Measurements from ENCODE around the gene PTPN2. TPM values are rescaled to one million over a fixed set of nuclear protein-coding genes. Genes with fewer than 3 reads are reported as not detected.

Gene PTPN2
- total RNA-seq, 4 donors from 2014 or later, result 17.0 to 20.0 (median 17.5) TPM

DNA sequence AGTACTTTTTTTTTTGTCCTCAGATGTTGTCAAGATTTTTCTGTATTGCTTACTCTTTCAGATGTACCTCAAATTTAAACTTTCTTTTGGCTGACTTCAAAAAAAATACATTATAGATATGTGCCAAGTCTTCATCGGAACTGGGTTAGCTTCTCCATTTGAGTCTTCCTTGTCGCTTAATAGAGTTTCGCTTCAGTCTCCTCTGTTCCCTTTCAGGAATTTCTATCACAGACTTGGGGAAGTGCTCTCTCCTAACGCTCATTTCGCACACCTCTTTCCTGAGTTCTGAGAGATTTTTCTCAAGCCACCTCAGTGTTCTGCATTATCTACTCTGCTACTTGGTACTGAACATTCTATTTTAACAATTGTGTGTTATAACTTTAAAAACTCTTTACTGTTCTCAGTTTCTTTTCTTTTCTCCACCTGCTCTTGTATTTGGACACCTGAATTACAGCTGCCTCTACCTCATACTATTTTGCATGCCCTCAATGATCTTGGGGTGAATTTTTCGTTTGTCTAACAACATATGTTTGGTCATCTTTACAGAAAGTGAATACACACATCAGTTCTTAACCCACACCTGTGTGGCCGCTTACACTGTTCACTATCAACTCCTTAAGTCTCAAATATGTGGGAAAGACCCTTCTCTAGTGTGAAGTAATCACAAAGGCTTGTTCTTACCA lies 16.5 kb downstream of the PTPN2 start:
- Histone ChIP-seq H3K4me3 (no peak overlapping the region), H3K27me3 (no peaks in the 10 kb centered on the region), H3K4me1 (peaks cover 0 to 4% of the 10 kb centered on the region in 2 donors), H3K36me3 (no peaks in the 10 kb centered on the region), H3K27ac (no peak overlapping the region), H3K9me3 (no peaks in the 10 kb centered on the region)
- DNase-seq (no peak), ATAC-seq (no peak)
- intact Hi-C loops (cut with DNase I; ENCODE audit: low total_unique reads), result no loop called here
- in situ Hi-C loops (cut with MboI; ENCODE audit: low sequenced_read_pairs in 4 of 4), result no loop called here
- TF ChIP-seq, protein P1, sequence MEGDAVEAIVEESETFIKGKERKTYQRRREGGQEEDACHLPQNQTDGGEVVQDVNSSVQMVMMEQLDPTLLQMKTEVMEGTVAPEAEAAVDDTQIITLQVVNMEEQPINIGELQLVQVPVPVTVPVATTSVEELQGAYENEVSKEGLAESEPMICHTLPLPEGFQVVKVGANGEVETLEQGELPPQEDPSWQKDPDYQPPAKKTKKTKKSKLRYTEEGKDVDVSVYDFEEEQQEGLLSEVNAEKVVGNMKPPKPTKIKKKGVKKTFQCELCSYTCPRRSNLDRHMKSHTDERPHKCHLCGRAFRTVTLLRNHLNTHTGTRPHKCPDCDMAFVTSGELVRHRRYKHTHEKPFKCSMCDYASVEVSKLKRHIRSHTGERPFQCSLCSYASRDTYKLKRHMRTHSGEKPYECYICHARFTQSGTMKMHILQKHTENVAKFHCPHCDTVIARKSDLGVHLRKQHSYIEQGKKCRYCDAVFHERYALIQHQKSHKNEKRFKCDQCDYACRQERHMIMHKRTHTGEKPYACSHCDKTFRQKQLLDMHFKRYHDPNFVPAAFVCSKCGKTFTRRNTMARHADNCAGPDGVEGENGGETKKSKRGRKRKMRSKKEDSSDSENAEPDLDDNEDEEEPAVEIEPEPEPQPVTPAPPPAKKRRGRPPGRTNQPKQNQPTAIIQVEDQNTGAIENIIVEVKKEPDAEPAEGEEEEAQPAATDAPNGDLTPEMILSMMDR (IDR thresholded peaks at IDR 0.05 in 4 of 5, conservative IDR thresholded peaks at IDR 0.05 in 1 of 5), result no peak
- TF ChIP-seq POLR2A (IDR thresholded peaks at IDR 0.05), result no peak

DNA sequence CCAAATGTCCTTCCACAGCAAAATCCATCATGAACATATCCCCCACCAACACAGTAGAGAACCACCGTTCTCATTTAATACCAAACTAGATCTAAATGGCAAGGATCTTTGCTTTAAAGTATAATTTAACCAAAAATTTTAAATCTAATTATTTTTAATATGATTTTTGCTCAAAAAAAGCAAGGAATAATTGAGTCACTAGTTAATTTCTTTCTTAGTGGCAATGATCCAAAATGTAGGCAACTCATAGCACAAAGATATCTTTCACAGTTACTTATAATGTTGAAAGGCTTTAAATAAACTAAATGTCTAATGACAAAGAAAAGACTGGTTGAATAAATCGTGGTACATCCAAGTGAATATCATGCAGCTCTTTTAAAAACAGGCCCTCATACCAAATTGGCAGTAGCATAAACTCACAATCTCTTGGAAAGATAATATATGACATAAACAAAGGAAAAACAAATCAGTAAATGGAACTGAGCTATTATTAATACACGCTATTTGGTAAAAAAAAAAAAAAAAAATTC lies 20.3 kb downstream of the PTPN2 start:
- Histone ChIP-seq H3K9me3 (no peaks in the 10 kb centered on the region), H3K4me1 (peaks cover 8 to 9% of the 10 kb centered on the region in 2 donors), H3K27me3 (no peaks in the 10 kb centered on the region), H3K4me3 (no peak overlapping the region), H3K27ac (no peak overlapping the region), H3K36me3 (no peaks in the 10 kb centered on the region)
- in situ Hi-C loops (cut with MboI; ENCODE audit: low sequenced_read_pairs in 4 of 4), result no loop called here
- ATAC-seq, result no peak
- no peak for TF ChIP-seq POLR2A (IDR thresholded peaks at IDR 0.05)
- TF ChIP-seq, protein P1 (IDR thresholded peaks at IDR 0.05 in 4 of 5, conservative IDR thresholded peaks at IDR 0.05 in 1 of 5), result no peak
- no peak for DNase-seq
- intact Hi-C loops (cut with DNase I; ENCODE audit: low total_unique reads), result no loop called here

DNA sequence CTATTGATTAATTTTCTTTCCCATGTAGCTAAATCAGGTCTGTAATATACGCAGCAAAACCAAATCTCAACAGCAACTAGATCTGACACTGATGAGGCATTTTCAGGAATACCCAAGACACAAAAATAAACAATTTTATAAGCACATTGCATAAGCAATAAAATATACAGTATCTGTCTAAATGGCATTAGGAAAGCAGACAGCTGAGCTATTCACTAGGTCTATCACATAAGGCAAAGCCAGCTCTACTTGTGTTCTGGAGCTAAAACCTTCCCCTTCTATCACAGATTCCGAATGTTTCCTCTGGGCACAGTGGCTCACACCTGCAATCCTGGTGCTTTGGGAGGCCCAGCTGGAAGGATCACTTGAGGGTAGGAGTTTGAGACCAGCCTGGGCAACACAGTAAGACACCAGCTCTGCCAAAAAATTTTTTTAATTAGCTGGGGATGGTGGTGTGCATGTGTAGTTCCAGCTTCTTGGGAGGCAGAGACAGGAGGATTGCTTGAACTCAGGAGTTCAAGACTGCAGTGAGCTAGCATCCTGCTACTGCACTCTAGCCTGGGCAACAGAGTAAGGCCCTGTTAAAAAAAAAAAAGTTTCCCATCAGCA lies 21.1 kb downstream of the PTPN2 start:
- in situ Hi-C loops (cut with MboI; ENCODE audit: low sequenced_read_pairs in 4 of 4) (no loop called here), intact Hi-C loops (cut with DNase I; ENCODE audit: low total_unique reads) (no loop called here)
- TF ChIP-seq, protein P1 (IDR thresholded peaks at IDR 0.05 in 4 of 5, conservative IDR thresholded peaks at IDR 0.05 in 1 of 5), result no peak
- TF ChIP-seq POLR2A (IDR thresholded peaks at IDR 0.05), result no peak
- ATAC-seq (no peak), DNase-seq (no peak)
- no peaks in the 10 kb centered on the region for H3K9me3 ChIP-seq
- H3K4me1 ChIP-seq, result peaks cover 8 to 9% of the 10 kb centered on the region in 2 donors
- no peak overlapping the region for H3K4me3 ChIP-seq
- H3K27me3 ChIP-seq, result no peaks in the 10 kb centered on the region
- no peak overlapping the region for H3K27ac ChIP-seq
- peaks cover 0 to 2% of the 10 kb centered on the region in 2 donors for H3K36me3 ChIP-seq

DNA sequence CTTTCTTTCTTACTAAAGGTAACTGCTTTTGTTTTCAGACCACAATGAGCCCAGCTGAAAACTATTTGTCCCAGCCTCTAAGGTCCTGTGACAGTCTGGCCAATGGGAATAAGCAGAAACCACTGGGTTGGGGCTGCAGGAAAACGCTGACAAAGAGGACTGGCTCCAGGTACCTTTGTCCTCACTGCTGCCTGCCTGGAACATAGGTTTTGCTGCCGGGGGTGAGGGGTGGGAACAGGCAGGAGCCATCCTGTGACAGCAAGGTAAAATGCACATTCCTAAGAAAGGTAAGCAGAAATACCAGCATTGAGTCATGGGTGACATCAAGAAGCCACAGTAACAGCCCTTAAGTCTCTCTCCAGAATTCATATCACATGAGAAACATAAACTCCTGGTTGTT lies 21.6 kb downstream of the PTPN2 start:
- H3K9me3 ChIP-seq, result no peaks in the 10 kb centered on the region
- intact Hi-C loops (cut with DNase I; ENCODE audit: low total_unique reads) (no loop called here), in situ Hi-C loops (cut with MboI; ENCODE audit: low sequenced_read_pairs in 4 of 4) (no loop called here)
- peaks cover 8 to 9% of the 10 kb centered on the region in 2 donors for H3K4me1 ChIP-seq
- TF ChIP-seq POLR2A (IDR thresholded peaks at IDR 0.05), result no peak
- TF ChIP-seq, protein P1 (IDR thresholded peaks at IDR 0.05 in 4 of 5, conservative IDR thresholded peaks at IDR 0.05 in 1 of 5), result no peak
- H3K27ac ChIP-seq, result no peak overlapping the region
- H3K27me3 ChIP-seq, result no peaks in the 10 kb centered on the region
- H3K4me3 ChIP-seq, result no peak overlapping the region
- H3K36me3 ChIP-seq, result peaks cover 0 to 7% of the 10 kb centered on the region in 2 donors
- no peak for ATAC-seq
- no peak for DNase-seq
